Lower leg skin (tissue), 4 donors: ENCODE measurements around the gene LYZ. TPM values are rescaled to one million over a fixed set of nuclear protein-coding genes. Genes with fewer than 3 reads are reported as not detected.

Source experiments
- DNase-seq, 2 donors: peaks; one replicate each; pipeline ENCODE4 v3.0.0-alpha.2; 2019; ENCODE audit warnings: low spot score in 2 of 2
- H3K4me3 ChIP-seq: fragments of 200-600 bp; sonication (generic); 2 replicates; pipeline ENCODE4 v1.5.1; 2017; ENCODE audit warnings: mild to moderate bottlenecking, low read depth; ENCODE audit not compliant: poor library complexity, severe bottlenecking
- POLR2A ChIP-seq, 2 donors: fragments of 450-650 bp; IDR thresholded peaks; one replicate each; pipeline ENCODE4 v1.6.1; 2016 to 2017; ENCODE audit warnings: antibody characterized with exemption in 2 of 2, mild to moderate bottlenecking in 1 of 2, moderate library complexity in 1 of 2
- WGBS, 2 donors: methylation state at CpG; one replicate each; pipeline ENCODE4 v1.1.5; 2018; 5-methylcytosine and 5-hydroxymethylcytosine counted together
- intact Hi-C: fragments of 100-400 bp; cut with DNase I; formaldehyde crosslinking; loops from one replicate; pipeline ENCODE4 v1.15.0; 2023; ENCODE audit warnings: low total_unique reads
- total RNA-seq, 4 donors: library from RNA; depleted of rRNA; stranded (reverse); fragments of >200 nt; gene quantifications; one replicate each; pipeline ENCODE4 v1.1.0, GENCODE V29; 2016
- TF ChIP-seq, protein P1 (sequence below), 3 donors: fragments of 450-650 bp; IDR thresholded peaks; one replicate each; pipeline ENCODE4 v1.5.1; 2016; ENCODE audit warnings: antibody characterized with exemption in 3 of 3, mild to moderate bottlenecking in 3 of 3, moderate library complexity in 2 of 3

The LYZ gene
- total RNA-seq, 4 donors from 2014 or later = 6.8 to 27.8 (median 18.8) TPM

GRCh38 chr12:69337311-69338090 lies 10.7 kb upstream of the LYZ start:
- intact Hi-C loops = no loop called here
- DNase-seq = no peak
- H3K4me3 ChIP-seq = no peak overlapping the region
- no peak for TF ChIP-seq POLR2A (IDR thresholded peaks at IDR 0.05)
- TF ChIP-seq, protein P1, sequence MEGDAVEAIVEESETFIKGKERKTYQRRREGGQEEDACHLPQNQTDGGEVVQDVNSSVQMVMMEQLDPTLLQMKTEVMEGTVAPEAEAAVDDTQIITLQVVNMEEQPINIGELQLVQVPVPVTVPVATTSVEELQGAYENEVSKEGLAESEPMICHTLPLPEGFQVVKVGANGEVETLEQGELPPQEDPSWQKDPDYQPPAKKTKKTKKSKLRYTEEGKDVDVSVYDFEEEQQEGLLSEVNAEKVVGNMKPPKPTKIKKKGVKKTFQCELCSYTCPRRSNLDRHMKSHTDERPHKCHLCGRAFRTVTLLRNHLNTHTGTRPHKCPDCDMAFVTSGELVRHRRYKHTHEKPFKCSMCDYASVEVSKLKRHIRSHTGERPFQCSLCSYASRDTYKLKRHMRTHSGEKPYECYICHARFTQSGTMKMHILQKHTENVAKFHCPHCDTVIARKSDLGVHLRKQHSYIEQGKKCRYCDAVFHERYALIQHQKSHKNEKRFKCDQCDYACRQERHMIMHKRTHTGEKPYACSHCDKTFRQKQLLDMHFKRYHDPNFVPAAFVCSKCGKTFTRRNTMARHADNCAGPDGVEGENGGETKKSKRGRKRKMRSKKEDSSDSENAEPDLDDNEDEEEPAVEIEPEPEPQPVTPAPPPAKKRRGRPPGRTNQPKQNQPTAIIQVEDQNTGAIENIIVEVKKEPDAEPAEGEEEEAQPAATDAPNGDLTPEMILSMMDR (IDR thresholded peaks at IDR 0.05) = no peak
- 86 to 92% methylated on average over 2 of the region's 2 CpGs for WGBS, 2 donors

DNA sequence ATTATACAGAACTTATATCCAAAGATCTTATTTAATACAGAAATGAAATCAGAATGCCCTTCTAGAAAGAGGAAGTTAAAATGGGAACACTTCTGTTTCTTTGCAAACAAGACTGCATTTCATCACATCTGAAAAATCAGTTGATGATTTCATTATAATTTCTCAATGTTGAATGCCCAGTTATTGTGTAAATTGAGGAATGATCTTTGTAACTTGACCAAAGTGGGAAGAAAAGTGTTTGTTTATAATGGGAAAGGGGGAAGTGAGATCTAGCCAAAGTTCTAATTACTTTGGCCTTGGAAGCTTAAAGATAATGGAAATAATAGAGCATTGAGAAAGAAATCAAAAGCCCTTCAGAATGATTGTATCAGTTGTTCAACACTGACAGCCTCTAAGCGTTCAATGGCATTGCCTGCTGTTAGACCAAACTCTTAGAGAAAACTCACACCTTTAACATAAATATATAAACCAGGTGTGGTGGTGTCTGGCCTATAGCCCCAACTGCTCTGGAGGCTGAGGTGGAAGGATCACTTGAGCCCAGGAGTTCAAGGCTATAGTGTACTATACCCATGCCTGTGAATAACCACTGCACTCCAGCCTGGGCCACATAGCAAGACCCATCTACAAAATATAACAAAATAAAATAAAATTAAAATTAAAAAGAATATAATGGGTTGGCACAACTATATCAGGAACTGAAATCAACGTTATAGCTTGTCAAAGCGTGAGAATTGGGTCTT lies 9.9 kb upstream of the LYZ start:
- intact Hi-C loops = no loop called here
- no peak for DNase-seq
- TF ChIP-seq POLR2A (IDR thresholded peaks at IDR 0.05) = no peak
- TF ChIP-seq, protein P1 (IDR thresholded peaks at IDR 0.05) = no peak
- no peak overlapping the region for H3K4me3 ChIP-seq
- 80 to 88% methylated on average over 3 of the region's 3 CpGs for WGBS, 2 donors

GRCh38 chr12:69338936-69339335 lies 9.2 kb upstream of the LYZ start:
- no peak for DNase-seq

DNA sequence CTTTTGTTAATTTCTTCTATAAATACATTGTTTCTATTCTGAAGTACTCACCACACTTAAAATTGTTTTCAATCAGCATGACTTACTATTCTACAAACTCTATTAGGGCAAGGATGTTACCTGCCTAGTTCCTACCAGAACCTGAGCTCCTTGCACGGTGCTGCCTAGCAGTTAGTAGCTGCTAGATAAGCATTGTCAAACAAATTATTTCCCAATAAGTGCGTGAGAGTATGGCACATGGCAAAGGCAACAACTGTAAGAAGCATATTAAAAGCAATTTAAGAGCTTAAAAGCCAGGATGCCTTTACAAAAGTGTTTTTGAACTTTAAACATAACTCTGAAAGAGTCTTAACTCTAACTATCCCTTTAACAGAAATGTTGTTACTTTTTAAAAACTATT lies 8.2 kb upstream of the LYZ start:
- no peak for DNase-seq
- no peak for TF ChIP-seq POLR2A (IDR thresholded peaks at IDR 0.05)
- TF ChIP-seq, protein P1 (IDR thresholded peaks at IDR 0.05) = no peak
- intact Hi-C loops = no loop called here
- H3K4me3 ChIP-seq = no peak overlapping the region
- WGBS, 2 donors = 85 to 86% methylated on average over 2 of the region's 2 CpGs

More at GRCh38 chr12:69338936-69339335, 9.2 kb upstream of the LYZ start:
- intact Hi-C loops = no loop called here
- no peak overlapping the region for H3K4me3 ChIP-seq
- no peak for TF ChIP-seq POLR2A (IDR thresholded peaks at IDR 0.05)
- TF ChIP-seq, protein P1 (IDR thresholded peaks at IDR 0.05) = no peak

- intact Hi-C loops = no loop called here
- 64 to 70% methylated on average over 5 of the region's 5 CpGs for WGBS, 2 donors
- no peak for DNase-seq
- TF ChIP-seq, protein P1 (IDR thresholded peaks at IDR 0.05) = no peak
- no peak for TF ChIP-seq POLR2A (IDR thresholded peaks at IDR 0.05)
- H3K4me3 ChIP-seq = no peak overlapping the region
These were observed 6.9 kb upstream of the LYZ start for GRCh38 chr12:69341328-69341727.
